ENCODE results near the gene SSH3. TPM values are rescaled to one million over a fixed set of nuclear protein-coding genes. Genes with fewer than 3 reads are reported as not detected.

The SSH3 gene
- total RNA-seq, 1 donor from 2014 or later: 6.8 TPM

DNA sequence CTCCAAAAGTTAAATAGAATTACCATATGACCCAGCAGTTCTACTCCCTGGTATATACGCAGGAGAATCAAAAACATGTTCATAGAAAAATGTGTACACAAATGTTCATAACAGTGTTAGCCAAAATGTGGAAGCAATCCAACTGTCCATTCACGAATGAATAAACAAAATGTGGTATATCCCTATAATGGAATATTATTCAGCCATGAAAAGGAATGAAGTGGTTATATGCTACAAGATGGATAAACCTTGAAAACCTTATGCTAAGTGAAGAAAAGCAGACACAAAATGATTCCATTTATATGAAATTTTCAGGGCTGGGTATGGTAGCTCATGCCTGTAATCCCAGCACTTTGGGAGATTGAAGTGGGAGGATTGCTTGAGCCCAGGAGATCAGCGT is 33.9 kb downstream of the SSH3 start:
- Histone ChIP-seq H3K27me3 (ENCODE audit: control insufficient read depth in 3 of 3, insufficient read depth in 3 of 3, low read length in 3 of 3) (no peaks in the 10 kb centered on the region), H3K9ac (ENCODE audit: low read depth in 1 of 3, low read length in 3 of 3) (no peak overlapping the region), H3K27ac (ENCODE audit: low read depth, low read length) (no peak overlapping the region), H3K36me3 (ENCODE audit: control insufficient read depth in 3 of 3, insufficient read depth in 3 of 3, low read length in 3 of 3) (peaks cover 0 to 4% (median 0%) of the 10 kb centered on the region in 3 donors), H3K4me1 (ENCODE audit: control insufficient read depth in 3 of 3, insufficient read depth in 3 of 3, low read length in 3 of 3) (no peaks in the 10 kb centered on the region), H3K4me3 (ENCODE audit: low read length in 3 of 3) (no peak overlapping the region), H3K9me3 (ENCODE audit: control insufficient read depth in 3 of 3, low read length in 3 of 3) (no peaks in the 10 kb centered on the region)

DNA sequence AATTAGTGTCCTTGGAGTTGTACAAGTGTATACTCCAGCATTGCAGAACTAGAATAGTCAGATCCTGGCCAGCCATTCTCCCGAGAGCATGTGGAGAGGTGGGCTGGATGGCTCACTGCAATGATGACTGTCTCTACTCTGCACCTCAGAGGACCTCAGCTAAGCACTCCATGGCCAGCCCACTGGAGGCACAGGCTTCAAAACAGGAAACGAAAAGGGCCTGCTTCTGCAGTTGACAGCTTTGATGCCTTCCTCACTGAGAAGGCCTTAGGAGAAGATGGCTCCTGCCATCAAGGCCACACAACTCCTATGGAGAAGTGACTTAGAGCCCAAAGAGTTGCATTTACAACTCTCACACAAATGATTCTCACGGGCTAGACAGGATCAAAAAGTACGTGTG is 40.9 kb downstream of the SSH3 start:
- no peak overlapping the region for H3K4me3 ChIP-seq (ENCODE audit: low read length in 3 of 3)
- no peaks in the 10 kb centered on the region for H3K9me3 ChIP-seq (ENCODE audit: control insufficient read depth in 3 of 3, low read length in 3 of 3)
- H3K27ac ChIP-seq (ENCODE audit: low read depth, low read length): no peak overlapping the region
- no peaks in the 10 kb centered on the region for H3K27me3 ChIP-seq (ENCODE audit: control insufficient read depth in 3 of 3, insufficient read depth in 3 of 3, low read length in 3 of 3)
- H3K4me1 ChIP-seq (ENCODE audit: control insufficient read depth in 3 of 3, insufficient read depth in 3 of 3, low read length in 3 of 3): peaks cover 0 to 1% (median 0%) of the 10 kb centered on the region in 3 donors
- H3K9ac ChIP-seq (ENCODE audit: low read depth in 1 of 3, low read length in 3 of 3): no peak overlapping the region
- no peaks in the 10 kb centered on the region for H3K36me3 ChIP-seq (ENCODE audit: control insufficient read depth in 3 of 3, insufficient read depth in 3 of 3, low read length in 3 of 3)

DNA sequence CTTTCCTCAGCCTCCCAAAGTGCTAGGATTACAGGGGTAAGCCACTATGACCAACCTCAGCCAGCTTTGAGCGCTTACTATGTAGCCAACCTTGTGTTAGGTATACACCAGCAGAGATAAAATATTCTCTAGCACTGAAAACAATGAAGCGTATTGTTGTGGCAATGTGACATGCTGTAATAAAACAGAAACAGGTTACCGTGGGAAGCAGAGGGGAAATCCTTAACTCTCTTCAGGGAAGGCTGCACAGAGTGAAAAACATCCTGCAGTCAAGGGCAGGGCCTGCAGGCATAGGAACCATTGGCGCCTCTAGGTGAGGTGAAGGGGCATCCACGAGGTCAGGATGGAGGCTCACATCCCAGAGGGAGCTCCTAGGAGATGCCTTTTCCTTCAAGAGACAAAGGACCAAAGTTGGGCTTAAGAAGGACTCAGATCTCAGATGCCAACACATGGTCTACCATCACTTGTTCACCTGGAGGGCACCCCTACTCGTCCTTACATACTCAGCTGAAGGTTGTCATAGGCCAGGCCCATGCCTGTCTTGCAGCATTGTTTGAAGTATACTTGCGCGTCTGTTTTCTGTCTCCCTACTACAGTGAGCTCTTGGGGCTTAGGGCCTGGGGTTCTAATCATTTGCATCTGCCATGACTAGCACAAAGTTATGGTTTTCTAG is 42.1 kb downstream of the SSH3 start:
- no peak overlapping the region for H3K9ac ChIP-seq (ENCODE audit: low read depth in 1 of 3, low read length in 3 of 3)
- H3K27me3 ChIP-seq (ENCODE audit: control insufficient read depth in 3 of 3, insufficient read depth in 3 of 3, low read length in 3 of 3): no peaks in the 10 kb centered on the region
- no peaks in the 10 kb centered on the region for H3K36me3 ChIP-seq (ENCODE audit: control insufficient read depth in 3 of 3, insufficient read depth in 3 of 3, low read length in 3 of 3)
- H3K4me1 ChIP-seq (ENCODE audit: control insufficient read depth in 3 of 3, insufficient read depth in 3 of 3, low read length in 3 of 3): peaks cover 0 to 9% (median 2%) of the 10 kb centered on the region in 3 donors
- no peaks in the 10 kb centered on the region for H3K9me3 ChIP-seq (ENCODE audit: control insufficient read depth in 3 of 3, low read length in 3 of 3)
- no peak overlapping the region for H3K27ac ChIP-seq (ENCODE audit: low read depth, low read length)
- H3K4me3 ChIP-seq (ENCODE audit: low read length in 3 of 3): no peak overlapping the region

DNA sequence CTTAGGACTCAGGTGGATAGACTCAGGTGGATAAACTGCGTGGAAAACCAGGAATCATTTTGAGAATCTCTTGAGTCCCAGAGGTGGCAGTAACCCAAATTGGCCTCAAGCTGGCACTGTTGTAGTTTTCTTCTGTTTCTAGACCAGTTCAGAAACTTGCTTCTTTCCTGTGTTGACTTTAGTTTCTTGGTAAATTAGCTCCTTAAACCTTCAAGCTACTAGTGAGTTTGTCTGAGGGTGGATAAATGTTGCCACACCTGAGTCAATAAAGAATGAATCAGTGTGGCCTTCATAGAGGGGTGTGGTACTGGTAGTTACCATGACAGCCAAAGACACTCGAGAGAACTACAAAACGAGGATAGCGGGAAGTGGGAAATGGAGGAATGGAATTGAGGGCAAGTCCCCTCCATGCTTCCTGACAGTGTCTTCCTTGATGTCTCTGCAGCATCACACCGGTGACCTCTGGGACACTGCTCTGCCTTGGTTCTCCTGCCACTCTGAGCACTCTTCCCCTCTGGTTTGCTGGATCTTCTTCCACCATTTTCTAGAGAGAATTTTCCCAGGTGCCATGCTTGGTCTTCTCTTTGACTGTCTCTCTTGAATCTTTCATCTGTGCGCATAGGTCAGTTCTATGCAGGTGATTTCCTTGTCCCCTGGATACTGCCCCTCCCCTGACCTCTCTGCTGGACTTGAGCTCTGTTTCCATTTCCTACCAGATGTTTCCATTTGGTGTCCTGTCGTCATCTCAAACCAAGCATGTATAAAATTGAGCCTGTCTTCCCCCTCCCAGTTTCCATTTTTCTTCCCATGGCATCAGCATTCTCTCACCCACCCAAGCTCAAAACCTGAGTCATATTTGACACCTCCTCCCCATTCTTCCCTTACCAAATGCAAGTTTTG is 42.8 kb downstream of the SSH3 start:
- no peaks in the 10 kb centered on the region for H3K27me3 ChIP-seq (ENCODE audit: control insufficient read depth in 3 of 3, insufficient read depth in 3 of 3, low read length in 3 of 3)
- no peak overlapping the region for H3K9ac ChIP-seq (ENCODE audit: low read depth in 1 of 3, low read length in 3 of 3)
- H3K27ac ChIP-seq (ENCODE audit: low read depth, low read length): no peak overlapping the region
- H3K4me3 ChIP-seq (ENCODE audit: low read length in 3 of 3): no peak overlapping the region
- no peaks in the 10 kb centered on the region for H3K9me3 ChIP-seq (ENCODE audit: control insufficient read depth in 3 of 3, low read length in 3 of 3)
- peaks cover 2 to 9% (median 5%) of the 10 kb centered on the region in 3 donors for H3K4me1 ChIP-seq (ENCODE audit: control insufficient read depth in 3 of 3, insufficient read depth in 3 of 3, low read length in 3 of 3)
- H3K36me3 ChIP-seq (ENCODE audit: control insufficient read depth in 3 of 3, insufficient read depth in 3 of 3, low read length in 3 of 3): no peaks in the 10 kb centered on the region

DNA sequence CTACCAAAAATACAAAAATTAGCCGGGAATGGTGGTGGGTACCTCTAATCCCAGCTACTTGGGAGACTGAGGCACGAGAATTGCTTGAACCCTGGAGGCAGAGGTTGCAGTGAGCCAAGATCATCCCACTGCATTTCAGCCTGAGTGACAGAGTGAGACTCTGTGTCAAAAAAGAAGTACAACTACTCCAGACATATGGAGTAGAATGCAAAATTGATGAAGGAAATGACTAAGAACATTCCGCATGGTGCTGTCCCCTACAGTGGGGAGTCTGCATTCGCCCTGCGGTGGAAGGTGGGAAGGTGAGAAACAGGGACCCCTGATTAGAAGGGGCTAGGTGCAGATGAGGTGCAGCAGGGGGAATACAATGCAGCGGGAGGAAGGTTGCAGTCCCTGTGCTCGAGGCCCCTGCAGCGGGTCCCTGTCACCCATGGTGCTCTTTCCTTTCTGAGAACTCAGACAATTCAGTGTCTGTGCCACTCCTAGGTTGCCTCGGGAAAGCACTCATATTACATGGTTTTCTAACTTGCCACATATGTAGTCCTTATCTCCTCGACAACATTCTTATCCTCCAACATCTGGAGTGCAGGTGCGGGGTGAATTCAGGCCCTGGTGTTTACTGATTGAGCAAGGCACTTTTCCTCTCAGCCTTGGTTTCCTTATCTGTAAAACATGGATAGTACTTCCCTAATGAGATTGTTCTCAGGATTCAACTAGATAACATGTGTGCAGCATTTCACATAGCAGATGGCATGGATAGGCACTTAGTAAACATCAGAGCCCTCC is 44.8 kb downstream of the SSH3 start:
- Histone ChIP-seq H3K27ac (ENCODE audit: low read depth, low read length) (no peak overlapping the region), H3K4me1 (ENCODE audit: control insufficient read depth in 3 of 3, insufficient read depth in 3 of 3, low read length in 3 of 3) (peaks cover 15 to 27% (median 22%) of the 10 kb centered on the region in 3 donors), H3K4me3 (ENCODE audit: low read length in 3 of 3) (no peak overlapping the region)

DNA sequence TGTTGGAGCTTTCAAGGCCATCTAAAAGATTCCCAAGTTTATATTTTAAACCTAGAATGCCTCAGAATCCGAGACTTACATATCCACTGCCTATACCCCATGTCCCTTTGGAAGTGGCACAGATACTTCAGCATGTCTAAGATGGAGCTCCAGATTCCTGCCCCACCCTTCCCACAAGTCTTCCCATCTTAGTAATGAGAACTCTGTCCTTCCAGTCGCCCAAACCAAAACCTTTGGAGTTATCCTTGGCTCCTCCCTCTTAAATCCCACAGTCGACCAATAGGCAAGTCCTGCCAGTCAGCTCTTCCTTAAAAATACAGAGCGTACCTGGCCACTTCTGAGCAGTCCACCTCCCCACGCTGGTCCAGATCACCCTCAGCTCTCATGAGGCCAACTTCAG is 45.7 kb downstream of the SSH3 start:
- no peak overlapping the region for H3K4me3 ChIP-seq (ENCODE audit: low read length in 3 of 3)
- no peaks in the 10 kb centered on the region for H3K27me3 ChIP-seq (ENCODE audit: control insufficient read depth in 3 of 3, insufficient read depth in 3 of 3, low read length in 3 of 3)
- H3K36me3 ChIP-seq (ENCODE audit: control insufficient read depth in 3 of 3, insufficient read depth in 3 of 3, low read length in 3 of 3): peaks cover 0 to 4% (median 0%) of the 10 kb centered on the region in 3 donors
- H3K27ac ChIP-seq (ENCODE audit: low read depth, low read length): no peak overlapping the region
- peaks cover 20 to 31% (median 26%) of the 10 kb centered on the region in 3 donors for H3K4me1 ChIP-seq (ENCODE audit: control insufficient read depth in 3 of 3, insufficient read depth in 3 of 3, low read length in 3 of 3)
- H3K9ac ChIP-seq (ENCODE audit: low read depth in 1 of 3, low read length in 3 of 3): peak overlapping the region in 2 of 3 donors; percentile 2 to 25
- no peaks in the 10 kb centered on the region for H3K9me3 ChIP-seq (ENCODE audit: control insufficient read depth in 3 of 3, low read length in 3 of 3)

More for the DNA sequence above, 44.8 kb downstream of the SSH3 start:
- H3K36me3 ChIP-seq (ENCODE audit: control insufficient read depth in 3 of 3, insufficient read depth in 3 of 3, low read length in 3 of 3): peaks cover 0 to 4% (median 0%) of the 10 kb centered on the region in 3 donors
- H3K9ac ChIP-seq (ENCODE audit: low read depth in 1 of 3, low read length in 3 of 3): no peak overlapping the region
- no peaks in the 10 kb centered on the region for H3K27me3 ChIP-seq (ENCODE audit: control insufficient read depth in 3 of 3, insufficient read depth in 3 of 3, low read length in 3 of 3)
- H3K9me3 ChIP-seq (ENCODE audit: control insufficient read depth in 3 of 3, low read length in 3 of 3): no peaks in the 10 kb centered on the region

DNA sequence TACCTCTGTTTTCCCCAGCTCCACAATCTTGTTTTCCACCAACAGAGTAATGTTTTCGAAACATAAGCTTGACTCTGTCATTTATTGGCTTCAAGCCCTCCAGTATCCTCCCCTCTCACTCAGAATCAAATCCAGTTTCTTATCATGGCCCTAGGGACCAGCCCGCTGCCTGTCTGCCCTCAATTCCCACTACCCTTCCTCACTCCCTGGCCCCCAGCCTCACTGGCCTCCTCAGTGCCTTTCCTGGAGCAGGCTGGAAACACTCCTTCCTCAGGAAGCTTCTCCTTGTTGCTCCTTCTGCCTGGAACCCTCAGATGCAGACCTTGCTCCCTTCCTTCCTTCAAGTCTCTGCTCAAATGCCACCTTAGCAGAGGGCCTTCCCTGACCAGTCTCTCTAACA is 46.1 kb downstream of the SSH3 start:
- no peak overlapping the region for H3K27ac ChIP-seq (ENCODE audit: low read depth, low read length)

DNA sequence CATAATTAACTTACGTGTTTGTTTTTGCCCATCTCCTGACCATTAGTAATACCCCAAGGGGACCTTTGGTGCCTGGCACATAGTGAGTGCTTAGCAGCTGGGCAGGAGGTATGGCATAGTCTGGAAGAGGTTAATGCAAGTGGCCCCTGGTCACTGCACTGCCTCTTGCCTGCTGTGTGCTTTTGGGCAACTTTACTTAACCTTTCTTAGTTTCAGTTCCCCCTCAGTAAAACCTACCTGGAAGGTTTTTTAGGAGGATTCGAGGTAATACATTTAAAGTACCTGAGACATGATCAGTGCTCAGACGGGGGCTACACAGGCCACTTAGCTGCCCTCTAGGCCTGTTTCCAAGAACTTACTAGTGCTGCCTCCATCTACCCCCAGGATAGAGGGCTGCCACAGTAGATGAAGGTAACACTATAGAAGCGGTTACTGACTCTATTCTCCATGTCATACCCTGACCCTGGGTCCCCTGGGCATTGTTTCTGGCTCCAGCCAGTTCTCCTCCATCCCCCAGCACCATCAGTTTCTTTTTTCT is 46.7 kb downstream of the SSH3 start:
- H3K36me3 ChIP-seq (ENCODE audit: control insufficient read depth in 3 of 3, insufficient read depth in 3 of 3, low read length in 3 of 3): peaks cover 0 to 4% (median 0%) of the 10 kb centered on the region in 3 donors
- H3K27me3 ChIP-seq (ENCODE audit: control insufficient read depth in 3 of 3, insufficient read depth in 3 of 3, low read length in 3 of 3): no peaks in the 10 kb centered on the region
- H3K27ac ChIP-seq (ENCODE audit: low read depth, low read length): no peak overlapping the region
- no peak overlapping the region for H3K9ac ChIP-seq (ENCODE audit: low read depth in 1 of 3, low read length in 3 of 3)
- H3K4me1 ChIP-seq (ENCODE audit: control insufficient read depth in 3 of 3, insufficient read depth in 3 of 3, low read length in 3 of 3): peaks cover 29 to 40% (median 36%) of the 10 kb centered on the region in 3 donors
- no peak overlapping the region for H3K4me3 ChIP-seq (ENCODE audit: low read length in 3 of 3)
- no peaks in the 10 kb centered on the region for H3K9me3 ChIP-seq (ENCODE audit: control insufficient read depth in 3 of 3, low read length in 3 of 3)

More for the DNA sequence above, 46.1 kb downstream of the SSH3 start:
- H3K36me3 ChIP-seq (ENCODE audit: control insufficient read depth in 3 of 3, insufficient read depth in 3 of 3, low read length in 3 of 3): peaks cover 0 to 4% (median 0%) of the 10 kb centered on the region in 3 donors
- peak overlapping the region in 2 of 3 donors; percentile 2 to 25 for H3K9ac ChIP-seq (ENCODE audit: low read depth in 1 of 3, low read length in 3 of 3)
- peaks cover 24 to 35% (median 30%) of the 10 kb centered on the region in 3 donors for H3K4me1 ChIP-seq (ENCODE audit: control insufficient read depth in 3 of 3, insufficient read depth in 3 of 3, low read length in 3 of 3)
- H3K27me3 ChIP-seq (ENCODE audit: control insufficient read depth in 3 of 3, insufficient read depth in 3 of 3, low read length in 3 of 3): no peaks in the 10 kb centered on the region
- H3K9me3 ChIP-seq (ENCODE audit: control insufficient read depth in 3 of 3, low read length in 3 of 3): no peaks in the 10 kb centered on the region
- H3K4me3 ChIP-seq (ENCODE audit: low read length in 3 of 3): no peak overlapping the region

DNA sequence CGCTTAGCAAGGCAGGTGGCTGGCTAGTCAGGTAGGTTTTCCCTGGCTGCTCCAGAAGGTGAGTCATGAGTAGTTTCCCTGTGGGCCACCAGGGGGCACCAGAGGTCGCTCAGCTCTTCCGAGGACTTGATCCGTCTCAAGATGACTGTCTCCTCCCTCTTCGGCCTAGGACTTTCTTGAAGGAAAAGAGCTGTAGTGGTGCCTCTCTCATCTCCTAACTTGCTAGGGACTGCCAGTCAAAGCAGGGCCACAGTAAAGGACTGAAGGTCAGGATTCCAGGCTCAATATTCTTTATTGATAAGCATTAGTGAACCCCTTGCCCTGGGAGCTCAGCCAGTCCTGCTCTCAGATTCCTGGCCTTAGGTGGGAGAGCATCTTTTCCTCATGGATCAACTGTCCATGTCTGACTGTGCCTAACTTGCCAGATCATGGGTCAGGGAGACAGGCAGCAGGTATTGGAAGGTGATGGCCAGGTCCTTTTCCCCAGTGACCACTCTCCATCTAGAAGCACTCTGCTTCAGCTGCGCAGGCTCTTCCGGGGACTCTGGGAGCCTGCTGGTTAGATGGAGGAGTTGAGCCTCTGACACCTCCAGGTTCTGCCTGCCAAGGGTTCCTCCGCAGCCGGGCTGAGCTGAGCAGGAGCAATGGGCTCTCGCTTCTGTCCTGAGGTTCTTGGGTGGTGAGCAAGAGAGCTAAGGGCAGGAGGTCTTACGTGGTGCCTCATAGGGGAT is 48.1 kb downstream of the SSH3 start:
- Histone ChIP-seq H3K27me3 (ENCODE audit: control insufficient read depth in 3 of 3, insufficient read depth in 3 of 3, low read length in 3 of 3) (no peaks in the 10 kb centered on the region), H3K36me3 (ENCODE audit: control insufficient read depth in 3 of 3, insufficient read depth in 3 of 3, low read length in 3 of 3) (peaks cover 0 to 4% (median 0%) of the 10 kb centered on the region in 3 donors), H3K27ac (ENCODE audit: low read depth, low read length) (peak overlapping the region; percentile 100), H3K4me3 (ENCODE audit: low read length in 3 of 3) (peak overlapping the region in 2 of 3 donors; percentile 4 to 38), H3K9me3 (ENCODE audit: control insufficient read depth in 3 of 3, low read length in 3 of 3) (no peaks in the 10 kb centered on the region), H3K9ac (ENCODE audit: low read depth in 1 of 3, low read length in 3 of 3) (peak overlapping the region in 1 of 3 donors; percentile 54), H3K4me1 (ENCODE audit: control insufficient read depth in 3 of 3, insufficient read depth in 3 of 3, low read length in 3 of 3) (peaks cover 31 to 55% (median 50%) of the 10 kb centered on the region in 3 donors)
